Activated CD8-positive, alpha-beta T cell treated with anti-CD3 and anti-CD28 coated beads, Interleukin-2, amount 10 ng/mL, durations not matched to agents 7 days and 5 days (primary cell): Measurements from ENCODE around the gene ABI1. TPM values are rescaled to one million over a fixed set of nuclear protein-coding genes. Genes with fewer than 3 reads are reported as not detected.
"Not testable (repeated sequence)": the region's sequence is repeated elsewhere in the genome, so short reads cannot be mapped to it uniquely, and the experiment has no call there.

Experiments used
- ATAC-seq: fragments of 150-1000 bp; cut with Tn5 transposase; one replicate; pipeline ENCODE4 v1.10.0; 2021; ENCODE audit warnings: moderate library complexity
- CTCF ChIA-PET: fragments of 350-600 bp; sonication (Branson Sonifier 250); formaldehyde crosslinking; loops from one replicate; lab custom pipeline; 2021; ENCODE audit warnings: antibody characterized with exemption; lab: Charles Lee
- POLR2A ChIA-PET: fragments of 350-600 bp; sonication (Branson Sonifier 250); formaldehyde crosslinking; loops from one replicate; lab custom pipeline; 2021; ENCODE audit warnings: antibody characterized with exemption; lab: Charles Lee
- DNase-seq: peaks from one replicate; pipeline ENCODE4 v3.0.0-alpha.2; 2020
- H3K27ac Mint-ChIP-seq: one replicate; pipeline ENCODE4 v1.8.0; 2021; ENCODE audit warnings: mild to moderate bottlenecking, mixed read lengths
- H3K27me3 Mint-ChIP-seq: one replicate; pipeline ENCODE4 v1.8.0; 2021; ENCODE audit warnings: low read depth, mixed read lengths
- H3K36me3 Mint-ChIP-seq: one replicate; pipeline ENCODE4 v1.8.0; 2021; ENCODE audit warnings: low read depth, mixed read lengths
- H3K4me1 Mint-ChIP-seq: one replicate; pipeline ENCODE4 v1.8.0; 2021; ENCODE audit warnings: low read depth, mixed read lengths
- H3K4me3 Mint-ChIP-seq: one replicate; pipeline ENCODE4 v1.8.0; 2021; ENCODE audit warnings: mild to moderate bottlenecking, mixed read lengths
- H3K9me3 Mint-ChIP-seq: one replicate; pipeline ENCODE4 v1.8.0; 2022; ENCODE audit warnings: mixed read lengths; ENCODE audit not compliant: insufficient read depth
- total RNA-seq, 2 experiments: library from RNA; stranded (reverse); gene quantifications; one replicate each; pipeline ENCODE4 v1.2.3, GENCODE V29; 2021

ABI1 gene
- total RNA-seq, 2 experiments from 2014 or later: 46.9 to 49.7 TPM

DNA sequence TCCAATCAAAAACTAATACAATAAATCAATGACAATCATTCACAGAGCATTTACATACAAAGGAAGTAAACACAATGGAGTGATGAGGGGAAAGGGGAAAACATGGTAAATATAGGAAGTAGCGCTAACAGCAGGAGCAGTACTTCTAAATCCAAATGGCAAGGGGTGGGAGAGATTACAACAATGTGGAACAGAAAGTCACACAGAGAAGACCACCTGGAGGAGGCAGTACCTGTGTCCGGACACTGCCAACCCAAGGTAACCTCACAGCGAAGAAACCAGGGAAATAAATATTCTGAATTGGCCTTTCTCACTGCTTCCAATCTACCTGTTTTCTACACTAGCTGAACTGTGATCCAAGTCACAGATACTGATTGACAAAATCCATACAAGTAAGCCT, 58.2 kb downstream of the ABI1 start:
- no peak overlapping the region for H3K27ac Mint-ChIP-seq
- ChIA-PET POLR2A (no interaction called here), CTCF (interaction anchor here (1.5 kb wide), 1 partner anchor 58 kb away, joined by 4 read pairs; the partner anchor contains the start of gene ABI1)
- no peak overlapping the region for H3K4me3 Mint-ChIP-seq
- no peaks in the 10 kb centered on the region for H3K27me3 Mint-ChIP-seq
- peaks cover 45% of the 10 kb centered on the region for H3K4me1 Mint-ChIP-seq
- ATAC-seq (no peak), DNase-seq (no peak)
- peaks cover 19% of the 10 kb centered on the region for H3K36me3 Mint-ChIP-seq
- no peaks in the 10 kb centered on the region for H3K9me3 Mint-ChIP-seq

DNA sequence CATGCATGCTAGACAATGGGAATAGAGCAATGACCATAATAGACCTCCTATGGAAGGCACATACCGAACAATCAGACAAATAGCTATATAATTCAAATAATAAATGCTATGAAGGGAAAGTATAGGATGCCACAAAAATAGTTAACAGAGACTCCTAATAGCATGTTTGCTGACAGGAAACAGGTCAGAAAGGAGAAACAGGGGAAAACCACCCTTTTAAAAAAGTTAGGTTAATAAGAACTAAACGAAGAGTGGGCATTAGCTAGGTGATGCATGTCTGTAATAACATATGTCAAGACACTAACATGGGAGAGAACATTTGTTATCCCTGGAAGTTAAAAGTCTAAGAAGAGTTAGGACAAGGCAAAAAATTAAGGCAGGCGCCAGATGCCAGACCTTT, 58.9 kb downstream of the ABI1 start:
- Mint-ChIP-seq H3K36me3 (peaks cover 20% of the 10 kb centered on the region), H3K4me3 (no peak overlapping the region), H3K27ac (no peak overlapping the region), H3K9me3 (no peaks in the 10 kb centered on the region), H3K4me1 (peaks cover 40% of the 10 kb centered on the region), H3K27me3 (no peaks in the 10 kb centered on the region)
- DNase-seq (no peak), ATAC-seq (no peak)
- ChIA-PET CTCF (interaction anchor here (1.5 kb wide), 1 partner anchor 59 kb away, joined by 4 read pairs; the partner anchor contains the start of gene ABI1), POLR2A (no interaction called here)

DNA sequence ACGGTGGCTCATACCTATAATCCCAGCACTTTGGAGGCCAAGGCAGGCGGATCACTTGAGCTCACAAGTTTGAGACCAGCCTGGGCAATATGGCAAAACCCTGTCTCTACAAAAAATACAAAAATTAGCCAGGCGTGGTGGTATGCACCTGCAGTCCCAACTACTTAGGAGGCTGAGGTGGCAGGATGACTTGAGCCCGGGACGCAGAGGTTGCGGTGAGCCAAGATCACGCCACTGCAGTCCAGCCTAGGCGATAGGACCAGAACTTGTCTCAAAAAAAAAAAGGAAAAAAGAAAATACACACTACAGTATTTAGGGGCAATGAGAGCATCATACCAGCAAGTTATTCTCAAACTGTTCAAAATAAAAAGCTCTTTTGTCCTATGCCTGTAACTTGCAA, 59.5 kb downstream of the ABI1 start:
- peaks cover 16% of the 10 kb centered on the region for H3K36me3 Mint-ChIP-seq
- H3K4me3 Mint-ChIP-seq: no peak overlapping the region
- ChIA-PET POLR2A (no interaction called here), CTCF (no interaction called here)
- no peaks in the 10 kb centered on the region for H3K9me3 Mint-ChIP-seq
- H3K27ac Mint-ChIP-seq: no peak overlapping the region
- no peaks in the 10 kb centered on the region for H3K27me3 Mint-ChIP-seq
- peaks cover 35% of the 10 kb centered on the region for H3K4me1 Mint-ChIP-seq
- DNase-seq (no peak), ATAC-seq (no peak)

DNA sequence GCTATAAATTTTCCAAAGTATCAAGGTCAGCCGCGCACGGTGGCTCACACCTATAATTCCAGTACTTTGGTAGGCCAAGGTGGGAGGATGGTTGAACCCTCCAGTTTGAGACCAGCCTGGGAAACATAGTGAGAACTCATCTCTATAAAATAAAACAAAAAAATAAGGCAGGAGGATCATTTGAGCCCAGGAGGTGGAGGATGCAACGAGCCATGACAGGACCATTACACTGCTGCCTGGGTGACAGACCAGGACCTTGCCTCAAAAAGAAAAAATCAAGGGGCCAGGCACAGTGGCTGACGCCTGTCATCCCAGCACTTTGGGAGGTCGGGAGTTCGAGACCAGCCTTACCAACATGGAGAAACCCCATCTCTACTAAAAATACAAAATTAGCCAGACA, 60.3 kb downstream of the ABI1 start:
- ChIA-PET CTCF (interaction anchor here (0.7 kb wide), 1 partner anchor 118 kb away, joined by 3 read pairs; no protein-coding TSS in a partner anchor), POLR2A (no interaction called here)
- Mint-ChIP-seq H3K4me1 (peaks cover 27% of the 10 kb centered on the region), H3K36me3 (peaks cover 23% of the 10 kb centered on the region), H3K9me3 (peaks cover 1% of the 10 kb centered on the region), H3K27me3 (no peaks in the 10 kb centered on the region), H3K27ac (no peak overlapping the region), H3K4me3 (no peak overlapping the region)
- no peak for ATAC-seq
- DNase-seq: no peak

DNA sequence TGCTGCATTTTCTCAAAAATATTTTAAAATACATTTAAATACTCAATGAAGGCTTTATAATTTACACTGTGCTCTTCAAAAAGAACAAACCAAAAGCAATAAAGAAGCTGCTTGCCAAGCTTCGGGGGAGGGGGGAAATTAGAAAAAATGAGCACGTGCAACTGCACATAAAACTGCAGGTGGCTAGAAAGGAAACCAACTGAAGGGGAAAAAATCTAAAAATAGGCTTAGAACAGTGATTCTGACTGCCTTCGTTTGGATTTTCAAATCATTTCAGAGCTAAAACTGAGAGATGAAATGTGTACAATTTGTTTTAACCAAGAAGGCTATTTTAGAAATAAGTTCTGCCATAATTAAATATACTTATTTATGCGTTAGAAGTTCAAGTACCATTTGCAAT, 61.4 kb downstream of the ABI1 start:
- DNase-seq (no peak), ATAC-seq (no peak)
- Mint-ChIP-seq H3K4me3 (no peak overlapping the region), H3K27ac (no peak overlapping the region), H3K27me3 (no peaks in the 10 kb centered on the region), H3K9me3 (peaks cover 5% of the 10 kb centered on the region), H3K36me3 (peaks cover 27% of the 10 kb centered on the region), H3K4me1 (peaks cover 17% of the 10 kb centered on the region)
- ChIA-PET POLR2A (no interaction called here), CTCF (no interaction called here)

DNA sequence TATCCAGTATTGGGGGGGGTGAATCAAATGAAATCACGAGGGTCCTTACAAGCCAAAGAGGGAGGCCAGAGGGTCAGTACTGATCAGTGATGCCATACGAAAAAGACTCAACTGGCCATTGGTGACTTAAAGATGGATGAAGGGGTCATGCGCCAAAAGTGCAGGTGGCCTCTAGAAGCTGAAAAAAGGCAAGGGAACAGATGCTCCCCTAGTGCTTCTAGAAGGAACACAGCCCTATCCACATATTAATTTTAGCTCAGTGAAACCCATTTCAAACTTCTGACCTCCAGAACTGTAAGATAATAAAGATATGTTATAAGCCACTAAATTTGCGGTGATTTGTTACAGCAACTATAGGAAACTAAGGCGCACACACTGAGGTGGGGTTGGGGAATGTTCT, 62.5 kb downstream of the ABI1 start:
- Mint-ChIP-seq H3K4me1 (peaks cover 16% of the 10 kb centered on the region), H3K4me3 (no peak overlapping the region), H3K9me3 (peaks cover 5% of the 10 kb centered on the region), H3K36me3 (peaks cover 27% of the 10 kb centered on the region), H3K27ac (no peak overlapping the region), H3K27me3 (no peaks in the 10 kb centered on the region)
- ChIA-PET POLR2A (no interaction called here), CTCF (no interaction called here)
- ATAC-seq: no peak
- DNase-seq: no peak

DNA sequence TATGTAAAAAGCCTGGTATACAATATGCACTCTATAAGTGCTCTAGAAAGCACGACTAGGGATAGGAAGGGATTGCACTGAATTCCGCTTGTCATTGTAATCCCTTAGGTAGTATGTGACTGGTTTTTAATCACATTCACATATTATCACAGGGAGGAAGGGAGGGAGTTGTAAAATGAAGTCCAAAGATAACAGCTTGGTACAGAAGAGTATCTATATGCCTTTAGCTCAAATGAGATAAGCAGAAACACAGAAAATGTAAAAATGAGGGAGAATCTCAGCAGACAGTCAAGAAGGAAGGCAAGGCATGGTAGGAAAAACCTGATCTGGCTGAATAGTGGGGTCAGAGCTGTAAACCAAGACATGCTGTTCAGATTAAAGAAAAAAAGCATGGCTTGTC, 63.4 kb downstream of the ABI1 start:
- peaks cover 15% of the 10 kb centered on the region for H3K4me1 Mint-ChIP-seq
- ChIA-PET POLR2A (interaction anchor here (0.5 kb wide), 1 partner anchor 20 kb away, joined by 3 read pairs; no protein-coding TSS in a partner anchor), CTCF (no interaction called here)
- DNase-seq (no peak), ATAC-seq (no peak)
- H3K36me3 Mint-ChIP-seq: peaks cover 29% of the 10 kb centered on the region
- H3K27ac Mint-ChIP-seq: no peak overlapping the region
- H3K4me3 Mint-ChIP-seq: no peak overlapping the region
- H3K27me3 Mint-ChIP-seq: no peaks in the 10 kb centered on the region
- H3K9me3 Mint-ChIP-seq: peaks cover 5% of the 10 kb centered on the region

DNA sequence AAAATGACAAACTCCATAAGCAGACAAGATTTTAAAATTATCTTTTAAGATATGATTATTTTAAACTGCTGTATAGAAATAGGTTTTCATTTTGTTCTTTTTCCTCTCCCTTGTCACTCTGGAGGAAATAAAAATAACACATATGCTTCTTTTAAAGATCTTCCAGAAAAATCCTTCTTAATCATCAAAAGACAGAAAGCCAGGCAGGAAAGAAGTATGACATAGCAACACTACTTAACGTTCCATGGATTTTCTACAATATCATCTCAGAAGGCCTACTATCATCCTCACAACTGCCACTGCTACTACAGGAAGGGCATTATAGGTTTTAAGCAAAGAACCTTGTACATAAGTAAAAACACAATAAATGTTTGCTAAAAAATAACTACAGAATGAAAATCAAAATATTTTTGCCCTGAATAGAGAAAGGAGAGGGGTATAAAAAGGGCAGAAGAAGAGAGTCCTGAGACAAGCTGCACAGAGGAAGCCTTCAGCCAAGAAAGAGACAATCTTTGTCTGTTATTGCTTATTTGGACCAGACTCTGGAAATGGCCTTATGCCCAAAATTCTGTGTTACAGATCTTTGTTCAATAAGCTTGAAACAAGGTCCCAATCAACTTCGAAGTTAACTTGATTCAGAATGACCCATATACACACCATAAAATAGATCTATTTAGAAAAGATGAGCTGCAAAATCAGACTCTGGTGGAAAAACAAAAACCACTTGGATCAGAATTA, 67.8 kb downstream of the ABI1 start:
- ChIA-PET CTCF (interaction anchor here (0.9 kb wide), 1 partner anchor 17 kb away, joined by 3 read pairs; no protein-coding TSS in a partner anchor), POLR2A (no interaction called here)
- H3K36me3 Mint-ChIP-seq: peaks cover 38% of the 10 kb centered on the region
- H3K4me3 Mint-ChIP-seq: no peak overlapping the region
- H3K4me1 Mint-ChIP-seq: peaks cover 2% of the 10 kb centered on the region
- no peaks in the 10 kb centered on the region for H3K27me3 Mint-ChIP-seq
- no peak overlapping the region for H3K27ac Mint-ChIP-seq
- H3K9me3 Mint-ChIP-seq: peaks cover 5% of the 10 kb centered on the region
- no peak for DNase-seq
- no peak for ATAC-seq

DNA sequence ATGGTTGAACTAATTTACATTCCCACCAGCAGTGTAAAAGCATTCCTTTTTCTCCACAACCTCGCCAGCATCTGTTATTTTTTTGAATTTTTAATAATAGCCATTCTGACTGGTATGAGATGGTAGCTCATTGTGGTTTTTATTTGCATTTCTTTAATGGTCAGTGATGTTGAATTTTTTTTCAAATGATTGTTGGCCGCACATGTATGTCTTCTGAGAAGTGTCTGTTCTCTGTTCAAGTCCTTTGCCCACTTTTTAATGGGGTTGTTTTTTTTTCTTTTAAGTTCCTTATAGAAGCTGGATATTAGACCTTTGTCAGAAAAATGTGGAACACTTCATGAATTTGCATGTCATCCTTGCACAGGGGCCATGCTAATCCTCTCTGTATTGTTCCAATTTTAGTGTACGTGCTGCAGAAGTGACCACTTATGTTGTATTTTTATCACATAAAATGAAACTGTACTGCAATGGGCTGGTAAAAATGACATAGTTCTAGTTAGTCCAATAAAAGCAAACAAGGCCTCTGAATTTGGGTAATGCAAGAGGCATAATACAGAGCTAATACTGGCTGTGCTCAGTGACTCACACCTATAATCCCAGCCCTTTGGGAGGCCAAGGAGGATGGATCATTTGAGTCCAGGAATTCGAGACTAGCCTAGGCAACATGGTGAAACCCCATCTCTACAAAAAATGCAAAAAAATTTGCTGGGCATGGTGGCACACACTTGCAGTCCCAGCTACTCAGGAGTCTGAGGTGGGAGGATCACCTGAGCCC, 70.3 kb downstream of the ABI1 start:
- Mint-ChIP-seq H3K4me1 (peaks cover 2% of the 10 kb centered on the region), H3K27me3 (no peaks in the 10 kb centered on the region), H3K27ac (no peak overlapping the region), H3K36me3 (peaks cover 36% of the 10 kb centered on the region), H3K9me3 (peaks cover 3% of the 10 kb centered on the region), H3K4me3 (no peak overlapping the region)
- POLR2A ChIA-PET: no interaction called here
- CTCF ChIA-PET: no interaction called here
- ATAC-seq: no peak
- DNase-seq: no peak

DNA sequence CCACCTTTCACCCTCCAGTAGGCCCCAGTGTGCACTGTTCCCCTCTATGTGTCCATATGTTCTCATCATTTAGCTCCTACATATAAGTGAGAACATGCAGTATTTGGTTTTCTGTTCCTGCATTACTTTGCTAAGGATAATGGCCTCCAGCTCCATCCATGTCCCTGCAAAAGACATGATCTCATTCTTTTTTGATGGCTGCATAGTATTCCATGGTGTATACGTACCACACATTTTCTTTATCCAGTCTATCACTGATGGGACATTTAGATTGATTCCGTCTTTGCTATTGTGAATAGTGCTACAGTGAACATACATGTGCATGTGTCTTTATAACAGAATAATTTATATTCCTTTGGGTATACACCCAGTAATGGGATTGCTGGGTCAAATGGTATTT, 71.0 kb downstream of the ABI1 start:
- peaks cover 36% of the 10 kb centered on the region for H3K36me3 Mint-ChIP-seq
- H3K27me3 Mint-ChIP-seq, H3K27ac Mint-ChIP-seq, ATAC-seq, H3K4me1 Mint-ChIP-seq, POLR2A ChIA-PET, H3K4me3 Mint-ChIP-seq, DNase-seq, H3K9me3 Mint-ChIP-seq: not testable (repeated sequence)
- CTCF ChIA-PET: interaction anchor here (1.5 kb wide), 1 partner anchor 64 kb away, joined by 3 read pairs; no protein-coding TSS in a partner anchor

DNA sequence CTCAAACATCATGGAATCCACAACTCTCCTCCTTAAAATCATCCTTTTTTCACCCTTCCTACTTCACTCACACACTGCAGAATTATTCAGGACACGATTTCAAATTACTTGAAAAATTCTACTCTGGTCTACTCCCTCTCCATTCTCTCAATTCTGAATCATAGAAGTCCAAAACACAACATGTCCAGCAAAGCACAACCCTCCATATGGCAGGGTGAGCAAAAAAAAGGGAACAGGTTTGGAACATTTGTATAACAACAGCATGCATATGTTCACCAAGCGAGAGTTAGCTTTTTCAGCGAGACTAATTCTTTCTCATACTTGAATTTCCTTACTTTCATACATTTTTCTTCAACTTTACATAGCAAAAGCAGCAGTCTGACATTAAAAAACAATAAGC, 73.4 kb downstream of the ABI1 start:
- ATAC-seq: no peak
- Mint-ChIP-seq H3K36me3 (peaks cover 36% of the 10 kb centered on the region), H3K4me1 (peaks cover 2% of the 10 kb centered on the region), H3K9me3 (no peaks in the 10 kb centered on the region), H3K27ac (no peak overlapping the region), H3K27me3 (no peaks in the 10 kb centered on the region), H3K4me3 (no peak overlapping the region)
- POLR2A ChIA-PET: no interaction called here
- no peak for DNase-seq
- CTCF ChIA-PET: interaction anchor here (1.0 kb wide), 1 partner anchor 22 kb away, joined by 3 read pairs; no protein-coding TSS in a partner anchor

DNA sequence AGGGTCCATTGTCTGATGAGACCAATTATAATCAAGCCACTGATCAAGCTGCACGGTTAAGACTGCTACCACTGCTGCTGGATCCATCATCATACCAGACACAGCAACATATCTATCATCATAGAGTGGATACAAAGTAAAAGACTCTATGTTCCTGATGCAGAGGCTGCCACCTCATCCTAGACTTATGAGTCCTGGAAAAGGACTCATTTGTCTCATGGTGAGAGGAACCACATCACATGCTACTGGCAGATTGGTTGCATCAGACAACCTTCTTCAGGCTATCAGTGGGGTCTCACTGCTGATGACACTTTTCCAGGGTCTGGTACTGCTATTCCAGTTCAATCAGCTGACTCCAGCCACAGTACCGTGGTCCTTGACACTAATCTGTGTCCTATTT, 79.0 kb downstream of the ABI1 start:
- ATAC-seq (no peak), DNase-seq (no peak)
- Mint-ChIP-seq H3K4me1 (peaks cover 22% of the 10 kb centered on the region), H3K36me3 (peaks cover 20% of the 10 kb centered on the region), H3K4me3 (no peak overlapping the region), H3K27me3 (no peaks in the 10 kb centered on the region), H3K9me3 (no peaks in the 10 kb centered on the region), H3K27ac (no peak overlapping the region)
- POLR2A ChIA-PET: no interaction called here
- CTCF ChIA-PET: interaction anchor here (0.7 to 1.5 kb wide), 2 partner anchors 56 to 80 kb away, joined by 3 to 4 read pairs; no protein-coding TSS in a partner anchor
